HG03064 (cell line): ENCODE results near the gene SSX2B.
"Not testable (repeated sequence)": the region's sequence is repeated elsewhere in the genome, so short reads cannot be mapped to it uniquely, and the experiment has no call there.

ENCODE experiments used
- ATAC-seq: cut with Tn5 transposase; IDR thresholded peaks from one replicate; pipeline ENCODE4 v1.9.1; 2021; ENCODE audit warnings: low read depth; ENCODE audit not compliant: unreplicated experiment

The SSX2B gene, protein sequence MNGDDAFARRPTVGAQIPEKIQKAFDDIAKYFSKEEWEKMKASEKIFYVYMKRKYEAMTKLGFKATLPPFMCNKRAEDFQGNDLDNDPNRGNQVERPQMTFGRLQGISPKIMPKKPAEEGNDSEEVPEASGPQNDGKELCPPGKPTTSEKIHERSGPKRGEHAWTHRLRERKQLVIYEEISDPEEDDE

GRCh38 chrX:52750952-52751351 is at the start of gene SSX2B:
Gene SSX2B (plus strand): TSS chrX:52751252. CDS start chrX:52752681, 1,429 bp downstream.
- ATAC-seq = not testable (repeated sequence)

- not testable (repeated sequence) for ATAC-seq
Observed at GRCh38 chrX:52707078-52707477, 44.0 kb upstream of the SSX2B start, which contains the start of gene SSX2. Gene SSX2 (minus strand): TSS chrX:52707178. CDS start chrX:52705749, 1,429 bp downstream.

DNA sequence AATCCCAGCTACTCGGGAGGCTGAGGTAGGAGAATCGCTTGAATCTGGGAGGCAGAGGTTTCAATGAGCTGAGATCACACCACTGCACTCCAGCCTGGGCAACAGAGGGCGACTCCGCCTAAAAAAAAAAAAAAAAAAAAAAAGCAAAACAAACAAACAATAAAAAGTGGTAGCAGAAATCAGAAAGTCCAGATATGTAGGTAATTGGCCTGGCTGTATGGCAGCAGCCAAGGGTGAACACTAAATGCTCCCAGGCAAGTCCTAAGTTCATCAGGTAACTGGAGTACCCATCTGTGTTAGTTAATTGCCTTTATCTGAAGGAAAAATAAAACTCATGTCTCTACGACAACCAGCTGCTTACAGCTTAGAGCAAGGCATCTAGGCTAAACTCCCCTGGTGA is 14.9 kb downstream of the SSX2B start:
- not testable (repeated sequence) for ATAC-seq

GRCh38 chrX:52773504-52773903 is 22.5 kb downstream of the SSX2B start:
- not testable (repeated sequence) for ATAC-seq

GRCh38 chrX:52797327-52797726 is 46.3 kb downstream of the SSX2B start, which contains the start of gene SPANXN5:
Gene SPANXN5 (minus strand): TSS chrX:52797427. CDS start chrX:52797348, 79 bp downstream.
- ATAC-seq = not testable (repeated sequence)

DNA sequence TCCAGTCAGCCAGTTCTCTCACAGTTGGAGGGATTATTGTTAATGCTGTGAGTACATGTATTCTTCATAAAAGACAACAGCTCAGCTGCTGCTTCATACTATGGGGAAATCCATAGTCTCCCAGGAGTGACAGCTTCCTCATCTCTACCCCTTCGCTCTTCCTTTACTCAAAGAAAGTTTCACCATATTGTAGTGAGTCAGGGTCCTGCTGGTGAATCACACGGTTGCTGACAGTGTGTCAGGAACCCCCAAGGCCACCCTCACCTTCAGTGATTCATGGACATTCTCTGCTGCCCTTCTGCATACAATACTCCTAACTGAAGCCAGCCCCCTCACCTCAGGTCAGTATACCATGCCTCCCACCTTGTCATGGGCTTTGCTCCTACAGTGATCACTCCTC is 53.8 kb downstream of the SSX2B start:
- ATAC-seq = not testable (repeated sequence)
